Measurements from ENCODE around the gene UBL4B.
A peak's percentile ranks its signal among the peaks of the same experiment; 100 is the strongest.

Gene UBL4B

DNA sequence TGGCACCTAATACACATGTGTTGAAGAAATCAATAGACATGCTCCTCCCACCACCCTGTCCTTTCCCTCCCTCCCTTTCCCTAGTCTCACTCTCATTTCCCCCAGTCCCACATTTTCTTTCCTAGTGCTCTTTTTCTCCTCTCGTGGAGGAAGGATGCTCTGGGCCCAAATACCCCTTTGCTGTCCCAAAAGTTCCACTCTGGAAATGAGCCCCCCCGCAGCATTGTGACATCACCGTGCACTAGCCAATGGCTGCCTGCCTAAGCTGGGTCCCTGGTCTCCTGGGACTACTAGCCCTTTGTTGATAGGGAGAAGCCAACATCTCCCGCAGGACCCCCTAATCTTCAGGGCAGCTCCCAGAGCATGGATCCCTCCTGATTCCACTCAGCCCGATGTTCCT is at the start of gene UBL4B:
Gene UBL4B (plus strand): TSS at position 301 of the 400 bp plus-strand sequence. CDS start 92 bp downstream, at position 393.
- Mint-ChIP-seq H3K27ac (no peak within 1 kb of the TSS), H3K4me3 (no peak within 1 kb of the TSS), H3K27me3 (peaks cover 48 to 73% of the 10 kb centered on the region in 2 donors), H3K4me1 (no peaks in the 10 kb centered on the region), H3K36me3 (peaks cover 0 to 2% of the 10 kb centered on the region in 2 donors), H3K9me3 (no peaks in the 10 kb centered on the region)
- no peak for DNase-seq
- ATAC-seq (replicated peaks) = no peak

- no peaks in the 10 kb centered on the region for H3K9me3 Mint-ChIP-seq
- H3K36me3 Mint-ChIP-seq = peaks cover 33 to 52% of the 10 kb centered on the region in 2 donors
- ATAC-seq (replicated peaks) (no peak), DNase-seq (no peak)
- no peak overlapping the region for H3K27ac Mint-ChIP-seq
- H3K27me3 Mint-ChIP-seq = peaks cover 18 to 30% of the 10 kb centered on the region in 2 donors
- no peak overlapping the region for H3K4me3 Mint-ChIP-seq
- H3K4me1 Mint-ChIP-seq = peaks cover 1 to 2% of the 10 kb centered on the region in 2 donors
These were observed 49.6 kb upstream of the UBL4B start for GRCh38 chr1:110062612-110063011.

GRCh38 chr1:110063781-110064180 is 48.5 kb upstream of the UBL4B start:
- no peak overlapping the region for H3K27ac Mint-ChIP-seq
- DNase-seq = no peak
- peaks cover 28 to 42% of the 10 kb centered on the region in 2 donors for H3K27me3 Mint-ChIP-seq
- H3K4me3 Mint-ChIP-seq = no peak overlapping the region
- H3K9me3 Mint-ChIP-seq = no peaks in the 10 kb centered on the region
- peaks cover 29 to 47% of the 10 kb centered on the region in 2 donors for H3K36me3 Mint-ChIP-seq
- no peak for ATAC-seq (replicated peaks)
- H3K4me1 Mint-ChIP-seq = peaks cover 10 to 13% of the 10 kb centered on the region in 2 donors

DNA sequence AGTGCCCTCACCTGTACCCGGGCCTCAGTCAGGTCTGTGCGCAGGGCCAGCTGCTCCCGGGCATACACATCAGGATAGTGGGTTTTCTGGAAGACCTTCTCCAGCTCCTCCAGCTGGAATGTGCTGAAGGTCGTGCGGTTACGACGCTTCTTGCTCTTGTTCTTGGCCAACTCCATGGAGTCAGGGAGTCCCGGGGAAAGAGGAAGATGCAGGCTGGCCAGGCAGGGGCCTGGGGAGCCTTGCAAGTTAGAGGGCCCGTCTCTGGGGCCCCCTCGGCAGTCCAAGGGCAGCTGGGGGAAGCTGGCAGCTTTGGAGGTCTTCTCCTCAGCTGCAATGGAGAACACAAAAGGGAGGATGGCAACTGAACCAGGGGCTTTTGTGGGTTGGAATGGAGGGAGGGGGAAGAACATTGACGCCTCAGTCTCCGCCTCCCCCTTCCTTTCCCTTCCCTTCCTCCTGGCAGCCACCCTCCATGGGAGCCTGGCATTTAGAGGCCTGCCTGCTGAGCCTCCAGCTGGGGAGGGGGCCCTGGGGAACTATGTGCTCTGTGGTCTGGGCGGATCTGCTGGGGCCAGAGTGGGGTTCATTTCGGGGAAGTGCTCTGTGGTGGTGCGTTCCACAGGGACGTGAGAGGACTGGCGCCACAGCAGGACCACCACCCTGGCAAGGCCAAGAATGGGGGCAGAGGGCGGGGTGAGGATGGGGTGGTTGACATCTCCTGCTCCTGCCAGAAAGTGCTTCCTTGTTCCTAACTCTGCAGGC is 47.5 kb upstream of the UBL4B start:
- Mint-ChIP-seq H3K4me3 (no peak overlapping the region), H3K4me1 (peaks cover 10 to 23% of the 10 kb centered on the region in 2 donors), H3K27me3 (peaks cover 31 to 51% of the 10 kb centered on the region in 2 donors), H3K27ac (no peak overlapping the region), H3K9me3 (no peaks in the 10 kb centered on the region), H3K36me3 (peaks cover 23 to 39% of the 10 kb centered on the region in 2 donors)
- ATAC-seq (replicated peaks) (no peak), DNase-seq (no peak)

DNA sequence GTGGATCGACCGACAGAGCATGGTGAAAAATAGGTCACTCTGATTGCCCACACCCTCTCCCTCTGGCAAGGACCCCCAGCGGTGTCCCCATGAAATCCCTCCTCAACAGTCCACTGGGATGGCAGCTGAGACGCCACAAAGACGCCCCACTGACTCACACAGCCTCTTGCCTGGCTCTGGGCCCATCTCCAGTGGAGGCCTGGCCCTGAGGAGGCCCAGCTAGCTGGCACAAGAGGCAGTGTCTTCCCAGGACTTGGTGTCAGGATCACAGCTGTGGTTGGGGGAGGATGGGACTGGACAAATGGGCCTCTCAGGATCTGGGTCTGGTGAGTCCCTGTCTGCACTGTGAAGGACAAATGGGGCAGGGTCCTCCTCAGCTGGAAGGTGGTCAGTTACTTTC is 46.4 kb upstream of the UBL4B start:
- Mint-ChIP-seq H3K27me3 (peaks cover 36 to 58% of the 10 kb centered on the region in 2 donors), H3K4me1 (peaks cover 10 to 28% of the 10 kb centered on the region in 2 donors), H3K4me3 (no peak overlapping the region), H3K27ac (peak overlapping the region; percentile 65), H3K36me3 (peaks cover 16 to 30% of the 10 kb centered on the region in 2 donors), H3K9me3 (no peaks in the 10 kb centered on the region)
- ATAC-seq (replicated peaks) = no peak
- DNase-seq = no peak

GRCh38 chr1:110067479-110067892 is 44.8 kb upstream of the UBL4B start:
- ATAC-seq (replicated peaks) (no peak), DNase-seq (no peak)
- Mint-ChIP-seq H3K9me3 (no peaks in the 10 kb centered on the region), H3K4me1 (peaks cover 13 to 28% of the 10 kb centered on the region in 2 donors), H3K4me3 (peak overlapping the region; percentile 76 to 82), H3K27ac (peak overlapping the region; percentile 75), H3K36me3 (peaks cover 11 to 20% of the 10 kb centered on the region in 2 donors), H3K27me3 (peaks cover 51 to 74% of the 10 kb centered on the region in 2 donors)

DNA sequence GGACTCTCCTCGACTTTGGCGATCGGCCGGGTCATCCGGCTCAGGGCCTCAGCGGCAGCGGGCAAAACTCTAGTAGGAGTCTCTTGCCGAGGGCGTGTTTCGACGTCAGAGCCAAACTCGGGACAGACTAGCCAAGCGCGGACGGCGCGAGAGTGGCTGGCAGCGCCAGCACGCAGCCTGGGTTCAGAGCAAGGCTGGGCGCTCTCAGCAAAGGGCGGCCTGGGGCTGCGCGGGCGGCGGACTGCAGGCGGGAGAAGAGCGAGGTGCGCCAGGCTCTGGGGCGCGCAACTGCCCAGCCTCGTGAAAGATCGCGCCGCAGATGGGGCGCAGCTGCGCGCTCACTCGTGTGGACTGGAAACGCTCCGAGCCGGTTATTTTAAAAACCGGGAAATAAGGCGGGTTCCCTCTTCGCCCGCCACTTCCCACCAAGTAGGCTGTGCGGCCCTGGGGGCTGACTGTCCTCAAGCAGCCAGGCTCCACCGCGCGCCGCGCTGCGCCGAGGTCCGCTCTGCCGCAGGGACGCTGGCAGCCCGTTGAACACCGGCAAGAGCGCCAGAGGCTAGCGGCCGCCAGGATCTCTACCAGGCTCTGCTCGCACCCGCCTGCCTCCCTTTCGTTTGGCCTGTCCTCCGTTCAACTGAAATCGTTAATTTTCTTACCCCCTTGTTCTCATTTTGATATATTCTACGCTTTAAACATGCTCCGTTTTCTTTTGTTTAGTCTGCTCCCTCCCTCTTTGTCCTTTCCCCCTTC is 44.2 kb upstream of the UBL4B start:
- Mint-ChIP-seq H3K27me3 (peaks cover 56 to 78% of the 10 kb centered on the region in 2 donors), H3K4me3 (peak overlapping the region; percentile 76 to 82), H3K36me3 (peaks cover 9 to 20% of the 10 kb centered on the region in 2 donors), H3K27ac (peak overlapping the region; percentile 75), H3K9me3 (no peaks in the 10 kb centered on the region), H3K4me1 (peaks cover 13 to 28% of the 10 kb centered on the region in 2 donors)
- DNase-seq (no peak), ATAC-seq (replicated peaks) (peak; percentile 44 to 48)

GRCh38 chr1:110068646-110069403 is 43.4 kb upstream of the UBL4B start:
- ATAC-seq (replicated peaks) (peak; percentile 45 to 50), DNase-seq (no peak)
- Mint-ChIP-seq H3K36me3 (peaks cover 5 to 16% of the 10 kb centered on the region in 2 donors), H3K27me3 (peaks cover 61 to 76% of the 10 kb centered on the region in 2 donors), H3K9me3 (no peaks in the 10 kb centered on the region), H3K4me3 (peak overlapping the region; percentile 76 to 82), H3K4me1 (peaks cover 13 to 28% of the 10 kb centered on the region in 2 donors), H3K27ac (peak overlapping the region; percentile 11)

DNA sequence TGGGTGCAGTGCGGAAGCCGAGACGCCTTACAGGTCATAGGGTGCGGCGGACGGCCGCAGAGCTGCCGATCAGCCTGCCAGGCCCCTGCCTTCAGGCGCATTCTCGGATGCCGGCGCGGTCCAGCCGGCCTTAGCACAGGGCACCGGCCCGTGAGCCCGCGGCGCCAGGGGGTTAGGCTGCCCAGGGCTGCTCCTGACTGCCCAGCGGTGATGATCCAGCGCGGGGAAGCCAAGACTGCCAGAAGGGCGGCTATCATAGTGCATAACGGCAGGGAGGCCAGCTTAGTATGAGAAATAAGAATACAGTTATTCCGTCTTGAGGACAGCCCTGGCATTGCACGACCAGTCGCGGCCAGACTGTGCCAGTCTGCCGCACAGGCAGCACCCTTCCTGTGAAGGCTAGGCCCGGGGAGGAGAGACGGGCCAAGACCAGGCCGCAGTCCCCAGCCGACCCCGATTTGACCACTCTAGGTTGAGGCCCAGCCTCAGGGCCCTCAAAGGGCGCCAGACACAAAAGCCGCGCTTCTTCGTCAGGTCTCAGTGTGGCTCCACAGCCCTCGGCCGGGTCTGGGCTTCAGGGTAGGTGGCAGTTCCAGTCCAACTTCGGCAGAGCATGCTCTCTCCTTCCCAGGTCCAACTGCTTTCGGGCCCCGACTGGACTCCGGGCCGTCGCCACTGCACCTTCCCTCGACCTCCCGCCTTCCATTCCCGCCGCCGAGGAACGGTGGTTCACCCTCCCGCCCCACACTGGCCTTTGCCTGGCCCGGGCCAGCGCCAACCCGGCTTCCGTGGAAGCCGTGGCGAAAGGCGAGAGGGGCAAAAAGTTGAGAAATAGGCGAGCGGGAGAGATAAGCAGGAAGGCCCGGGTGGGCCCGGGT is 42.6 kb upstream of the UBL4B start:
- peaks cover 13 to 28% of the 10 kb centered on the region in 2 donors for H3K4me1 Mint-ChIP-seq
- peaks cover 1 to 15% of the 10 kb centered on the region in 2 donors for H3K36me3 Mint-ChIP-seq
- H3K27me3 Mint-ChIP-seq = peaks cover 61 to 71% of the 10 kb centered on the region in 2 donors
- peak overlapping the region; percentile 76 to 82 for H3K4me3 Mint-ChIP-seq
- DNase-seq (no peak), ATAC-seq (replicated peaks) (peak; percentile 46 to 50)
- H3K9me3 Mint-ChIP-seq = no peaks in the 10 kb centered on the region
- H3K27ac Mint-ChIP-seq = no peak overlapping the region

GRCh38 chr1:110070282-110070669 is 42.0 kb upstream of the UBL4B start:
- peaks cover 0 to 15% of the 10 kb centered on the region in 2 donors for H3K36me3 Mint-ChIP-seq
- peak in 1 of 2 donors; percentile 28 for ATAC-seq (replicated peaks)
- H3K4me3 Mint-ChIP-seq = peak overlapping the region; percentile 76 to 82
- H3K27me3 Mint-ChIP-seq = peaks cover 61 to 65% of the 10 kb centered on the region in 2 donors
- peaks cover 13 to 28% of the 10 kb centered on the region in 2 donors for H3K4me1 Mint-ChIP-seq
- H3K27ac Mint-ChIP-seq = no peak overlapping the region
- no peaks in the 10 kb centered on the region for H3K9me3 Mint-ChIP-seq
- DNase-seq = no peak

DNA sequence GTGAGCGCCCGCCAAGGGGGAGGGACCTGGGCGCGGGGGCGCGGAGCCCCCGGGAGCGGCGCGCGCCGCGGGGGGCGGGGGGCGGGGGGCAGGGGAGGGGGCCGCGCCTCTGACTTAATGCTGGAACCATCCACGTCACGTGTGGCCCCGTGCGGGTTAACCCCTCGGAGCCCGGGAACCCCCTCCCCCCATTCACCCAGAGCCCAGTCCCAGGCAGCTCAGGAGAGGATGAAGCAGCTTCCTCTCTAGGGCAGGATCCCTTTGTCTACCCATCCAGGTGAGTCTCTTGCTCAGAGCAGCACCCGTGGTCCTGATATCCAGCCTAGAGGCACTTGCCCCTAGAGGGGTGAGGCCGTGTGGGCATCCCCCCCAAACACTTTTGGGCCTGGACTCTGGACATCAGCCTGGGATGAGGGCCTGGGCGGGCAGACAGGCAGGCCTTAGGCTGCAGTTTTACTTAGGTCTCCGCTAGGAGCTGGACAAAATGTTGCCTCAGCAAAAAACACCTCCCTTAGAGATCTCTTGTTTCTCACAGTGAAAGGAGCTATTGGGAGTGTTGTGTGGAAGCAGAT is 41.5 kb upstream of the UBL4B start, which contains the start of gene ALX3:
Gene ALX3 (minus strand): TSS at position 2 of the 572 bp plus-strand sequence. CDS start 60 bp downstream, outside the sequence.
- no peak for ATAC-seq (replicated peaks)
- Mint-ChIP-seq H3K4me3 (peak within 1 kb of the TSS; percentile 76 to 82), H3K27me3 (peaks cover 61 to 68% of the 10 kb centered on the region in 2 donors)

GRCh38 chr1:110074166-110074565 is 38.1 kb upstream of the UBL4B start:
- Mint-ChIP-seq H3K4me3 (no peak overlapping the region), H3K36me3 (peaks cover 0 to 2% of the 10 kb centered on the region in 2 donors), H3K27me3 (peaks cover 54 to 59% of the 10 kb centered on the region in 2 donors), H3K9me3 (no peaks in the 10 kb centered on the region), H3K27ac (no peak overlapping the region), H3K4me1 (peaks cover 5 to 11% of the 10 kb centered on the region in 2 donors)
- no peak for ATAC-seq (replicated peaks)
- DNase-seq = no peak

More for the DNA sequence above, 41.5 kb upstream of the UBL4B start, which contains the start of gene ALX3:
- DNase-seq = no peak
- Mint-ChIP-seq H3K4me1 (peaks cover 13 to 28% of the 10 kb centered on the region in 2 donors), H3K9me3 (no peaks in the 10 kb centered on the region), H3K27ac (no peak within 1 kb of the TSS), H3K36me3 (peaks cover 0 to 12% of the 10 kb centered on the region in 2 donors)

Data from stimulated activated naive B cell treated with anti-CD40 and anti-IgM and Interleukin-4, amounts not matched to agents 10 μg/mL and 1 μg/mL and 100 μg/mL, for 72 hours (primary cell).